ENCODE data around the gene KRTAP10-1. TPM values are rescaled to one million over a fixed set of nuclear protein-coding genes. Genes with fewer than 3 reads are reported as not detected.

Gene KRTAP10-1
- total and polyA plus RNA-seq, 4 donors = not detected

GRCh38 chr21:44530221-44530902 is 9.6 kb downstream of the KRTAP10-1 start:
- Histone ChIP-seq H3K9me3 (ENCODE audit: control insufficient read depth, insufficient read depth, low read length) (no peaks in the 10 kb centered on the region), H3K27ac (ENCODE audit: low read depth, low read length) (no peak overlapping the region), H3K27me3 (ENCODE audit: control insufficient read depth, insufficient read depth, low read length) (no peaks in the 10 kb centered on the region), H3K4me3 (ENCODE audit: low read depth, low read length) (no peak overlapping the region), H3K4me1 (ENCODE audit: control insufficient read depth, insufficient read depth, low read length) (no peaks in the 10 kb centered on the region), H3K36me3 (ENCODE audit: control insufficient read depth, insufficient read depth, low read length) (no peaks in the 10 kb centered on the region)
- WGBS (ENCODE audit: insufficient coverage) = 83% methylated on average over 7 of the region's 7 CpGs
- no peak for DNase-seq (ENCODE audit: low read depth in 4 of 6, low spot score in 6 of 6)

- 76% methylated on average over 23 of the region's 23 CpGs for WGBS (ENCODE audit: insufficient coverage)
- Histone ChIP-seq H3K36me3 (ENCODE audit: control insufficient read depth, insufficient read depth, low read length) (no peaks in the 10 kb centered on the region), H3K4me3 (ENCODE audit: low read depth, low read length) (no peak overlapping the region), H3K9me3 (ENCODE audit: control insufficient read depth, insufficient read depth, low read length) (no peaks in the 10 kb centered on the region), H3K27me3 (ENCODE audit: control insufficient read depth, insufficient read depth, low read length) (no peaks in the 10 kb centered on the region), H3K4me1 (ENCODE audit: control insufficient read depth, insufficient read depth, low read length) (no peaks in the 10 kb centered on the region), H3K27ac (ENCODE audit: low read depth, low read length) (no peak overlapping the region)
- no peak for DNase-seq (ENCODE audit: low read depth in 4 of 6, low spot score in 6 of 6)
These were observed 10.4 kb downstream of the KRTAP10-1 start for GRCh38 chr21:44529503-44530125.

- WGBS (ENCODE audit: insufficient coverage) = 96% methylated on average over 10 of the region's 17 CpGs
- Histone ChIP-seq H3K27me3 (ENCODE audit: control insufficient read depth, insufficient read depth, low read length) (no peaks in the 10 kb centered on the region), H3K36me3 (ENCODE audit: control insufficient read depth, insufficient read depth, low read length) (no peaks in the 10 kb centered on the region), H3K27ac (ENCODE audit: low read depth, low read length) (no peak overlapping the region), H3K9me3 (ENCODE audit: control insufficient read depth, insufficient read depth, low read length) (no peaks in the 10 kb centered on the region), H3K4me3 (ENCODE audit: low read depth, low read length) (no peak overlapping the region), H3K4me1 (ENCODE audit: control insufficient read depth, insufficient read depth, low read length) (no peaks in the 10 kb centered on the region)
- no peak for DNase-seq (ENCODE audit: low read depth in 4 of 6, low spot score in 6 of 6)
These were observed 11.0 kb downstream of the KRTAP10-1 start for GRCh38 chr21:44529011-44529421.

GRCh38 chr21:44528634-44528995 is 11.4 kb downstream of the KRTAP10-1 start:
- 85% methylated on average over 6 of the region's 10 CpGs for WGBS (ENCODE audit: insufficient coverage)
- Histone ChIP-seq H3K4me1 (ENCODE audit: control insufficient read depth, insufficient read depth, low read length) (no peaks in the 10 kb centered on the region), H3K27ac (ENCODE audit: low read depth, low read length) (no peak overlapping the region), H3K4me3 (ENCODE audit: low read depth, low read length) (no peak overlapping the region), H3K27me3 (ENCODE audit: control insufficient read depth, insufficient read depth, low read length) (no peaks in the 10 kb centered on the region), H3K9me3 (ENCODE audit: control insufficient read depth, insufficient read depth, low read length) (no peaks in the 10 kb centered on the region), H3K36me3 (ENCODE audit: control insufficient read depth, insufficient read depth, low read length) (no peaks in the 10 kb centered on the region)
- DNase-seq (ENCODE audit: low read depth in 4 of 6, low spot score in 6 of 6) = no peak

- no peaks in the 10 kb centered on the region for H3K4me1 ChIP-seq (ENCODE audit: control insufficient read depth, insufficient read depth, low read length)
- no peaks in the 10 kb centered on the region for H3K9me3 ChIP-seq (ENCODE audit: control insufficient read depth, insufficient read depth, low read length)
- H3K4me3 ChIP-seq (ENCODE audit: low read depth, low read length) = no peak overlapping the region
- no peak for DNase-seq (ENCODE audit: low read depth in 4 of 6, low spot score in 6 of 6)
- no peaks in the 10 kb centered on the region for H3K27me3 ChIP-seq (ENCODE audit: control insufficient read depth, insufficient read depth, low read length)
- H3K36me3 ChIP-seq (ENCODE audit: control insufficient read depth, insufficient read depth, low read length) = no peaks in the 10 kb centered on the region
- WGBS (ENCODE audit: insufficient coverage) = 90% methylated on average over 18 of the region's 18 CpGs
- no peak overlapping the region for H3K27ac ChIP-seq (ENCODE audit: low read depth, low read length)
These were observed 11.9 kb downstream of the KRTAP10-1 start for GRCh38 chr21:44527983-44528633.

- Histone ChIP-seq H3K9me3 (ENCODE audit: control insufficient read depth, insufficient read depth, low read length) (no peaks in the 10 kb centered on the region), H3K36me3 (ENCODE audit: control insufficient read depth, insufficient read depth, low read length) (no peaks in the 10 kb centered on the region), H3K4me3 (ENCODE audit: low read depth, low read length) (no peak overlapping the region), H3K27me3 (ENCODE audit: control insufficient read depth, insufficient read depth, low read length) (no peaks in the 10 kb centered on the region), H3K4me1 (ENCODE audit: control insufficient read depth, insufficient read depth, low read length) (no peaks in the 10 kb centered on the region), H3K27ac (ENCODE audit: low read depth, low read length) (no peak overlapping the region)
- WGBS (ENCODE audit: insufficient coverage) = 89% methylated on average over 30 of the region's 37 CpGs
- DNase-seq (ENCODE audit: low read depth in 4 of 6, low spot score in 6 of 6) = no peak
These were observed 12.6 kb downstream of the KRTAP10-1 start for GRCh38 chr21:44527156-44527982.

GRCh38 chr21:44526096-44526997 is 13.6 kb downstream of the KRTAP10-1 start:
- no peaks in the 10 kb centered on the region for H3K9me3 ChIP-seq (ENCODE audit: control insufficient read depth, insufficient read depth, low read length)
- no peaks in the 10 kb centered on the region for H3K36me3 ChIP-seq (ENCODE audit: control insufficient read depth, insufficient read depth, low read length)
- H3K4me1 ChIP-seq (ENCODE audit: control insufficient read depth, insufficient read depth, low read length) = no peaks in the 10 kb centered on the region
- H3K4me3 ChIP-seq (ENCODE audit: low read depth, low read length) = no peak overlapping the region
- H3K27me3 ChIP-seq (ENCODE audit: control insufficient read depth, insufficient read depth, low read length) = no peaks in the 10 kb centered on the region
- DNase-seq (ENCODE audit: low read depth in 4 of 6, low spot score in 6 of 6) = no peak
- no peak overlapping the region for H3K27ac ChIP-seq (ENCODE audit: low read depth, low read length)
- WGBS (ENCODE audit: insufficient coverage) = 89% methylated on average over 7 of the region's 12 CpGs

- WGBS (ENCODE audit: insufficient coverage) = 87% methylated on average over 17 of the region's 20 CpGs
- no peak overlapping the region for H3K27ac ChIP-seq (ENCODE audit: low read depth, low read length)
These were observed 14.5 kb downstream of the KRTAP10-1 start for GRCh38 chr21:44525391-44526095.

More at GRCh38 chr21:44525391-44526095, 14.5 kb downstream of the KRTAP10-1 start:
- H3K27me3 ChIP-seq (ENCODE audit: control insufficient read depth, insufficient read depth, low read length) = no peaks in the 10 kb centered on the region
- H3K36me3 ChIP-seq (ENCODE audit: control insufficient read depth, insufficient read depth, low read length) = no peaks in the 10 kb centered on the region
- H3K4me1 ChIP-seq (ENCODE audit: control insufficient read depth, insufficient read depth, low read length) = no peaks in the 10 kb centered on the region
- H3K9me3 ChIP-seq (ENCODE audit: control insufficient read depth, insufficient read depth, low read length) = no peaks in the 10 kb centered on the region
- DNase-seq (ENCODE audit: low read depth in 4 of 6, low spot score in 6 of 6) = no peak
- H3K4me3 ChIP-seq (ENCODE audit: low read depth, low read length) = no peak overlapping the region

All from spinal cord (tissue), 10 donors.